GM12874 (cell line): Measurements from ENCODE around the gene NAPG.

Experiments used
- CTCF ChIP-seq: IDR thresholded peaks from 2 replicates; pipeline ENCODE4 v1.5.1; 2011; ENCODE audit warnings: low read depth, mild to moderate bottlenecking, control low read depth, low read length, moderate library complexity; ENCODE audit not compliant: insufficient read depth

Gene NAPG

GRCh38 chr18:10533111-10533510, 7.3 kb downstream of the NAPG start:
- no peak for TF ChIP-seq CTCF

DNA sequence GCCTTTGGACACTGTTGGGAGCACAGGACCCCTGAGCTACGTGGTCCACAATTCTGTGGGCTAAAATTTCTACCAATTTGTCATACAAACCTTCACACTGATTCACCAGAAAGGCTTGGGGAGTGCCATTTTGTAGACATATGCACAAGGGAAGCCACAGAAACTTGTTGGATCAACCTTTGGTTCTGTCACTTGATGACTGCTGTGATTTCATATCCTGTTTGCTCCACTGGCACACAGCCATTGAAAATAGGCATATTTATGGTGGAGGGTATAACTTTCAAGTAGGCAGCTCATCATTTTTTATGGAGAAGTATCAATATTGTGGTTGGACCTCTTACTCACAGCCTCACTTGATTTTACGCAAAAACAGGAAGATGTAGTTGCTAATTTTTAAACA, 10.5 kb downstream of the NAPG start:
- no peak for TF ChIP-seq CTCF

DNA sequence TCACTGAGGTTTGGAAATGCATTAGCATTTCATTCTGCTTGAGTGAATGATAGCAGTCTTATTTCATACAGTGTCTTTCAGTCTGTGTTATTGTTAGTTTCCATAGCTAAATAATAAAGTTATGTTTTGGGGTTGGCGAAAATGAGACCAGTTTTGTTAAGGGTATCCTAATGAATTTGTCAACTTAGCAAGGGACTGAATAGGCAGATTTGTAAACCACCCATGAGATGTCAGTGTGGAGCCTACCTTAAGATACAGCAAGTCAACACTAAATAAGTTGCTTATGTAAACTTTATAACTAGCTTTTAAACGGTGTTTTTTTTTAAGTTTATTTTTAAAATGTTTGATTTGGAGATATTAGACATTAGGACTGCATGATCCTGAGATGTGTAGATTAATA, 11.9 kb downstream of the NAPG start:
- TF ChIP-seq CTCF, result no peak

DNA sequence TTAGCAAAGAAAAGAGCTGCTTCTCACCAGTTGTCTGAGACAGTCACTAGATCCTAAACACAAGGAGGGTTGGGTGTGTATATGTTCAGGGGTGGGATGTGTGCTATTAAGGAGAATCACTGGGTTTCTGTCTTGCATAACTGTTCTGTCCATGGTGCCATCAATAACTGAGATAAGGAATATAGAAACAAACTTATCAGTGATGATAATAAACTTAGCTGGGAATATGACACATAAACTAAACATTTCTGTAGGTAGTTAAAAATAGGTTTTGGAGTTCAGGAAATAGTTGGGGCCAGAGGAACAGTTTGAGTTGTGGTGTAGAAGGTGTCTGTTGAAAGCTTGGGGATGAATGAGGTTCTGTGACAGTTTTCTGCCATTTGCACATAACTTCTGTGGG, 17.4 kb downstream of the NAPG start:
- TF ChIP-seq CTCF, result no peak

GRCh38 chr18:10544093-10544748, 18.4 kb downstream of the NAPG start:
- no peak for TF ChIP-seq CTCF

GRCh38 chr18:10546557-10547300, 20.9 kb downstream of the NAPG start:
- TF ChIP-seq CTCF, result no peak

- TF ChIP-seq CTCF, result no peak
These were observed 26.4 kb downstream of the NAPG start for GRCh38 chr18:10552226-10552625.
